H1 (cell line): Measurements from ENCODE around the gene TLE2.

Experiments
- CREB1 ChIP-seq: IDR thresholded peaks from 2 replicates; pipeline ENCODE4 v1.6.1; 2012; ENCODE audit warnings: inconsistent platforms
- CTCF ChIP-seq, 3 experiments: IDR thresholded peaks; 1 replicate in 2 of 3; 2 replicates in 1 of 3; pipeline versions ENCODE4 v1.5.1 to v1.6.1; 2011; ENCODE audit warnings: low read length in 3 of 3, mild to moderate bottlenecking in 3 of 3, inconsistent platforms in 2 of 3, low read depth in 1 of 3, moderate library complexity in 1 of 3; ENCODE audit not compliant: insufficient read depth in 1 of 3; ENCODE audit errors: control extremely low read depth in 1 of 3
- HDAC6 ChIP-seq: IDR thresholded peaks from one replicate; pipeline ENCODE4 v1.7.1; 2012; ENCODE audit warnings: low read depth, mild to moderate bottlenecking, inconsistent platforms, low read length, moderate library complexity
- MAFK ChIP-seq: IDR thresholded peaks from 2 replicates; pipeline ENCODE4 v1.6.1; 2012; ENCODE audit warnings: low read depth, mild to moderate bottlenecking, improper control_type of control experiment, low read length
- PHF8 ChIP-seq: fragments of 200-600 bp; sonication (generic); conservative IDR thresholded peaks from 2 replicates; pipeline ENCODE4 v1.7.1; 2012; ENCODE audit warnings: low read depth, mild to moderate bottlenecking, inconsistent platforms, low read length, moderate library complexity
- POLR2A ChIP-seq, 2 experiments: IDR thresholded peaks; 1 replicate in 1 of 2; 2 replicates in 1 of 2; pipeline ENCODE4 v1.6.1; 2011; ENCODE audit warnings: low read depth in 2 of 2, low read length in 2 of 2, mild to moderate bottlenecking in 2 of 2; ENCODE audit errors: control extremely low read depth in 1 of 2
- POLR2AphosphoS5 ChIP-seq: IDR thresholded peaks from 2 replicates; pipeline ENCODE4 v1.6.1; 2011; ENCODE audit warnings: low read depth, low read length
- RAD21 ChIP-seq, 2 experiments: IDR thresholded peaks in 1 of 2; conservative IDR thresholded peaks in 1 of 2; 2 replicates each; pipeline ENCODE4 v1.6.1; 2011; ENCODE audit warnings: low read depth in 2 of 2, low read length in 2 of 2, improper control_type of control experiment in 1 of 2, inconsistent platforms in 1 of 2, mild to moderate bottlenecking in 1 of 2, moderate library complexity in 1 of 2
- RXRA ChIP-seq: IDR thresholded peaks from 2 replicates; pipeline ENCODE4 v1.6.1; 2011; ENCODE audit warnings: low read depth, mild to moderate bottlenecking, low read length, moderate library complexity; ENCODE audit not compliant: insufficient read depth
- SIN3A ChIP-seq, 2 experiments: IDR thresholded peaks in 1 of 2; conservative IDR thresholded peaks in 1 of 2; 2 replicates each; pipeline ENCODE4 v1.6.1; 2011 to 2012; ENCODE audit warnings: low read length in 2 of 2, improper control_type of control experiment in 1 of 2, low read depth in 1 of 2, mild to moderate bottlenecking in 1 of 2
- SIRT6 ChIP-seq: IDR thresholded peaks from one replicate; pipeline ENCODE4 v1.7.1; 2012; ENCODE audit warnings: low read length, inconsistent platforms
- SP1 ChIP-seq: IDR thresholded peaks from 2 replicates; pipeline ENCODE4 v1.6.1; 2011; ENCODE audit warnings: low read depth, low read length
- SP4 ChIP-seq: IDR thresholded peaks from 2 replicates; pipeline ENCODE4 v1.6.1; 2012; ENCODE audit warnings: low read length, inconsistent platforms

- TF ChIP-seq SIRT6 = no peak
- no peak for TF ChIP-seq POLR2A (IDR thresholded peaks at IDR 0.05; ENCODE audit: control extremely low read depth in 1 of 2, low read depth in 2 of 2, low read length in 2 of 2)
- TF ChIP-seq RXRA = no peak
- TF ChIP-seq SP4 = no peak
- no peak for TF ChIP-seq CTCF (IDR thresholded peaks at IDR 0.05; ENCODE audit: control extremely low read depth in 1 of 3, insufficient read depth in 1 of 3, low read depth in 1 of 3, low read length in 3 of 3)
- no peak for TF ChIP-seq POLR2AphosphoS5
- TF ChIP-seq SP1 = no peak
- TF ChIP-seq PHF8 = no peak
- TF ChIP-seq RAD21 (IDR thresholded peaks at IDR 0.05 in 1 of 2, conservative IDR thresholded peaks at IDR 0.05 in 1 of 2; ENCODE audit: low read depth in 2 of 2, low read length in 2 of 2) = no peak
- TF ChIP-seq HDAC6 = no peak
- no peak for TF ChIP-seq SIN3A (conservative IDR thresholded peaks at IDR 0.05 in 1 of 2, IDR thresholded peaks at IDR 0.05 in 1 of 2; ENCODE audit: low read depth in 1 of 2, low read length in 2 of 2)
- TF ChIP-seq MAFK = no peak
- TF ChIP-seq CREB1 = no peak
Measured at GRCh38 chr19:2978166-2978767, 50.8 kb downstream of the TLE2 start.
